ENCODE measurements around the gene SLC9A9. TPM values are rescaled to one million over a fixed set of nuclear protein-coding genes. Genes with fewer than 3 reads are reported as not detected.
A peak's percentile ranks its signal among the peaks of the same experiment; 100 is the strongest.

SLC9A9 gene
- total RNA-seq, 4 donors from 2014 or later = 2.1 to 40.4 (median 7.2) TPM

DNA sequence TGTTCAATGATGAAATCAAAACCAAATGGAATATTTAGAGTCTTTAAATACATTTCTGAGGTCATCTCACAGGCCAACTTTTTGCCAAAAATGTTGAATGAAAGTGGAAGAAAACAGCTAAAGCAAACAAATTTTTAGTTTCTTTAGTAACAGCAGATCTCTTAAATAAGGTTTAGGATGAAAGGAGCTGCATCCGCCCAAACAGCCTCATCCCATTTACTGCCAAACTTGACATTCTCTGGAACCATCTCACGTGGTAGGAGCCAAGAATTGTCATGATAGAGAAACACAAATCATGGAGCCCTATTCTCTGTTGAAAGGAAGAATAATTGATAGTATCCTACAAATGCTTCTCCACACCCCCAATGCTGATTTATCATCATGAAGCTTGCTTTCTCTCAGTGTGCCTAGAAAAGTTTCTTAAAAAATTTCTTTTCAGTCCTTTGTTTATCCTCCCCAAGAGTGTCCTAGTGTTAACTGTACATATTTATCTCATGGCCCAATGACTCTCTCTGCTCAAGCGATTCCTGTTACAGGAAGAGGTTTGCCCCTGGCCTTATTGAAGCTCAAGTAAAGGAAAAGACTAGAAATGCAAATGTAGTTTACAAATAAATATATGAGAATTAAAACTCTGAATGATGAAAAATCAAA, 23.4 kb downstream of the SLC9A9 start:
- Histone ChIP-seq H3K4me3 (no peak overlapping the region), H3K9me3 (no peaks in the 10 kb centered on the region), H3K27me3 (no peaks in the 10 kb centered on the region), H3K27ac (peak overlapping the region in 1 of 4 donors; percentile 41), H3K4me1 (peaks cover 0 to 8% (median 3%) of the 10 kb centered on the region in 4 donors), H3K36me3 (no peaks in the 10 kb centered on the region)
- DNase-seq = no peak
- TF ChIP-seq, protein P1, sequence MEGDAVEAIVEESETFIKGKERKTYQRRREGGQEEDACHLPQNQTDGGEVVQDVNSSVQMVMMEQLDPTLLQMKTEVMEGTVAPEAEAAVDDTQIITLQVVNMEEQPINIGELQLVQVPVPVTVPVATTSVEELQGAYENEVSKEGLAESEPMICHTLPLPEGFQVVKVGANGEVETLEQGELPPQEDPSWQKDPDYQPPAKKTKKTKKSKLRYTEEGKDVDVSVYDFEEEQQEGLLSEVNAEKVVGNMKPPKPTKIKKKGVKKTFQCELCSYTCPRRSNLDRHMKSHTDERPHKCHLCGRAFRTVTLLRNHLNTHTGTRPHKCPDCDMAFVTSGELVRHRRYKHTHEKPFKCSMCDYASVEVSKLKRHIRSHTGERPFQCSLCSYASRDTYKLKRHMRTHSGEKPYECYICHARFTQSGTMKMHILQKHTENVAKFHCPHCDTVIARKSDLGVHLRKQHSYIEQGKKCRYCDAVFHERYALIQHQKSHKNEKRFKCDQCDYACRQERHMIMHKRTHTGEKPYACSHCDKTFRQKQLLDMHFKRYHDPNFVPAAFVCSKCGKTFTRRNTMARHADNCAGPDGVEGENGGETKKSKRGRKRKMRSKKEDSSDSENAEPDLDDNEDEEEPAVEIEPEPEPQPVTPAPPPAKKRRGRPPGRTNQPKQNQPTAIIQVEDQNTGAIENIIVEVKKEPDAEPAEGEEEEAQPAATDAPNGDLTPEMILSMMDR (IDR thresholded peaks at IDR 0.05) = no peak
- no peak for TF ChIP-seq POLR2A (IDR thresholded peaks at IDR 0.05)

DNA sequence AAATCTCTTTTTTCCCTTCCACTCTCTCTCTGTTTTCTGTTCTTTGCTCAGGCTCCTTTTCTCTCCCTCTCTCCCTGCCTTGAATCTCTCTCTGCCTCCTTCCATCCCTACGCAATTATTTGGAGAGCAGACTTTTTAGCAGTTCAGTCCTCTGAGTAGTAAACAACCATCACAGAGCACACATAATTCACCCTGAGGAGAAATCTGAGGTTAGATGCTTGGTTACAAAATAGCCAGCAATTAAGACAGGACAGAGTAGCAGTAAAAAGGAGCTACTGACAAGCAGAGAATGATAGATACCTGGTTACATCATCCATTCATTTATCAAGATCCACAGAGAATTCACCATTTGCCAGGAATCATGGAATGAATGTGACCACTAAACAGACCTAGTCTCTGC, 25.5 kb downstream of the SLC9A9 start:
- H3K9me3 ChIP-seq = no peaks in the 10 kb centered on the region
- no peaks in the 10 kb centered on the region for H3K36me3 ChIP-seq
- H3K4me3 ChIP-seq = no peak overlapping the region
- DNase-seq = no peak
- H3K27ac ChIP-seq = peak overlapping the region in 1 of 4 donors; percentile 39
- H3K27me3 ChIP-seq = no peaks in the 10 kb centered on the region
- H3K4me1 ChIP-seq = peaks cover 0 to 8% (median 3%) of the 10 kb centered on the region in 4 donors
- no peak for TF ChIP-seq POLR2A (IDR thresholded peaks at IDR 0.05)
- TF ChIP-seq, protein P1 (IDR thresholded peaks at IDR 0.05) = no peak

DNA sequence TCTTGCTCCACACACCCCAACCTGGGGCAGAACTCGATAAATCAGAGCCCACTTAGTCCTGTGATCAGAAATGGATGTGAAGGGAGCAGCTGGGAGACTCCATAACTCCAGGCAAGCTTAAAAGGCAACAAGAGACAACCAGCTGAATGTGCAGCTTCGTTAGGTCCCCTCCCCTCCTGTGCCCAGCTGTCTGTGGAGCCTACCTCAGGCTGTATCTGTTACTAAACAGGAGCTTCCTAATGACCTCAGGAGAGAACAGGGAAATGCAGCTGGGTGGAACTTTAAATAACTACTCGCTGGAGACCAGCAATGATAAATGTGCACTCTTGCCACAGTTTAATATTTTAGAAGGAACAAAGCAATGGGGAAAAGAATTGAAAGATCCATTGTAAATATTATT, 25.9 kb downstream of the SLC9A9 start:
- Histone ChIP-seq H3K27ac (peak overlapping the region in 3 of 4 donors; percentile 20 to 39 (median 23)), H3K4me1 (peaks cover 0 to 8% (median 3%) of the 10 kb centered on the region in 4 donors), H3K9me3 (no peaks in the 10 kb centered on the region), H3K36me3 (no peaks in the 10 kb centered on the region), H3K4me3 (no peak overlapping the region), H3K27me3 (no peaks in the 10 kb centered on the region)
- no peak for DNase-seq
- TF ChIP-seq, protein P1 (IDR thresholded peaks at IDR 0.05) = no peak
- TF ChIP-seq POLR2A (IDR thresholded peaks at IDR 0.05) = no peak

DNA sequence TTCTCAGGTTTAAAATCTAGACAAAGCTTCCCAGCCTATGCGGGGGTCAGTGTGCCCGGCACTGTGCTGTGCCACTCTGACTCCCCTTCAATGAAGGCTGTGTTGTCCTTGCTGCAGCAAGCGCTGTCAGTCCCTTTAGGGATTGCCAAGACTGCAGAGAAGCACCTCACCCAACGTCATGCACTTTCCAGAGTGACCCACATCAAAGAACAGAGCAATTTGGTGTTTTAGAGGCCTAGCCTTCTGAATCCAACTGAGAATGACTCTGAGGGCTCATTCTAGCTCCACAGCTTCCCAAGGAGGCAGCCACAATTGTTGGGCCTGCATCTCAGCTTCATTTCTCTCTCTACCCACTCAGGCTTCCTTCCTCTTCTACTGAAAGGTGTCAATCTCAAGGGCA, 26.4 kb downstream of the SLC9A9 start:
- TF ChIP-seq, protein P1 (IDR thresholded peaks at IDR 0.05) = no peak
- no peak for TF ChIP-seq POLR2A (IDR thresholded peaks at IDR 0.05)
- Histone ChIP-seq H3K9me3 (no peaks in the 10 kb centered on the region), H3K27ac (peak overlapping the region in 3 of 4 donors; percentile 20 to 39 (median 23)), H3K36me3 (no peaks in the 10 kb centered on the region), H3K4me3 (no peak overlapping the region), H3K27me3 (no peaks in the 10 kb centered on the region), H3K4me1 (peaks cover 0 to 8% (median 3%) of the 10 kb centered on the region in 4 donors)
- no peak for DNase-seq

DNA sequence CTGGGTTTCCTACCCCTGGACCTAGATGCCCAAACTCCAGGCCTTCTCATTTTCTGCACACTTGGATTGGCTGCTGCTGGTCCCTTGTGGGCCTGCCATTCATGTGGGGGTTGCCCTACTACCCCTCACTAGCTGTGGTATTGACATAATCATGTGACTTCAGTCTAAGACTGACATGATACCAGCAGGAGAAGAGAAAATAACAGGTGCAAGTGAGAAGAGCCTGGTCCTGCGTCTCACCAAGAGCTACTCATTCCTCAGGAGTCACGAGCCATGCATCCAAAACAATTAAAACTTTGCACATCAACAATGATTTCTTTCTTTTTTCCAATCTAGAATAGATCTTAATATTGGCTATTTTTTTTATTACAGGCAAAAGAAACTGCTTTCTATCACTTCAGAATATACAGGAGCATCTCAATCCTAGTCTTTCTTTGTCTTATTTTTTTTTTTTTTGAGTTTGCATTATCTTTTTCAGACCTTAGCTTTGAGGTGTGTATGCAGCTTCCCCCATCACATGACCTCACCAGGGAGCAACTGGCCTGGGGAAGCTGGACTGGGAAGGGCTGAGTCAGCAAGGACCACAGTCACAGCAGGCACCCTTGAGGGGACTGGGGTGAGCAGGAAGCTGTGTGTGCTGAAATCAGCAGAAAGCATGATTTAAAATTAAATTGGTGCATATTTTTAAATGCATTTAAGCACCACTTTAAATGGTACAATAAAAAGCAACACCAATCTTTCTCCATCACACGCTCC, 27.6 kb downstream of the SLC9A9 start:
- Histone ChIP-seq H3K27me3 (no peaks in the 10 kb centered on the region), H3K27ac (no peak overlapping the region), H3K4me3 (no peak overlapping the region), H3K4me1 (peaks cover 0 to 8% (median 3%) of the 10 kb centered on the region in 4 donors), H3K9me3 (no peaks in the 10 kb centered on the region), H3K36me3 (no peaks in the 10 kb centered on the region)
- DNase-seq = no peak
- no peak for TF ChIP-seq POLR2A (IDR thresholded peaks at IDR 0.05)
- TF ChIP-seq, protein P1 (IDR thresholded peaks at IDR 0.05) = no peak
